Transverse colon (tissue), 4 donors: Measurements from ENCODE around the gene TPCN2.

Experiments used
- POLR2AphosphoS5 ChIP-seq, 3 donors: sonication (generic); formaldehyde crosslinking; IDR thresholded peaks; one replicate each; pipeline ENCODE4 v1.6.1; 2016; ENCODE audit warnings: antibody characterized with exemption in 3 of 3
- TF ChIP-seq, protein P1 (sequence below), 5 experiments: fragments of 200-600 bp in 3 of 5; fragments of 450-650 bp in 2 of 5; sonication (generic) in 3 of 5; IDR thresholded peaks; 1 replicate in 2 of 5; 2 replicates in 3 of 5; pipeline ENCODE4 v1.5.1; 2016 to 2017; ENCODE audit warnings: antibody characterized with exemption in 5 of 5, inconsistent platforms in 3 of 5, mild to moderate bottlenecking in 2 of 5, moderate library complexity in 1 of 5

DNA sequence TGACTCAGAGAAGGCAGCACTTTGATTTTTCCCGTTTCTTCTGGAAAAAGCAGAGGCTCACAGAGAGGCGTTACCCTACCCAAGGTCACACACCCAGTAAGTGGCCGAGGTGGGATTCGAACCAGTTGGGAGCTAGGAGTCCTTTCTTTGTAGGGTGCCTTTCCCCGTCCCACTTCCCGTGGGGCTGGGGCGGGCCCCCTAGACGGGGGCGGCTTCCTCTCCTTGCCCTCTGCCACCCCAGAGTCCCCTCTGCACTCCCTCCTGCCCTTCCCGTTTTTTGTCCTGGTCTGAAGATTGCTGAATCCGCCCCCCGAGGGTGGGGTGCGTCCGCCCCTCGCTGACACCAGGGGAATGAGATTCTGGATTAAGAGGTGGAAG is 747 bp downstream of the TPCN2 start:
- no peak for TF ChIP-seq POLR2AphosphoS5 (IDR thresholded peaks at IDR 0.05)
- TF ChIP-seq, protein P1, sequence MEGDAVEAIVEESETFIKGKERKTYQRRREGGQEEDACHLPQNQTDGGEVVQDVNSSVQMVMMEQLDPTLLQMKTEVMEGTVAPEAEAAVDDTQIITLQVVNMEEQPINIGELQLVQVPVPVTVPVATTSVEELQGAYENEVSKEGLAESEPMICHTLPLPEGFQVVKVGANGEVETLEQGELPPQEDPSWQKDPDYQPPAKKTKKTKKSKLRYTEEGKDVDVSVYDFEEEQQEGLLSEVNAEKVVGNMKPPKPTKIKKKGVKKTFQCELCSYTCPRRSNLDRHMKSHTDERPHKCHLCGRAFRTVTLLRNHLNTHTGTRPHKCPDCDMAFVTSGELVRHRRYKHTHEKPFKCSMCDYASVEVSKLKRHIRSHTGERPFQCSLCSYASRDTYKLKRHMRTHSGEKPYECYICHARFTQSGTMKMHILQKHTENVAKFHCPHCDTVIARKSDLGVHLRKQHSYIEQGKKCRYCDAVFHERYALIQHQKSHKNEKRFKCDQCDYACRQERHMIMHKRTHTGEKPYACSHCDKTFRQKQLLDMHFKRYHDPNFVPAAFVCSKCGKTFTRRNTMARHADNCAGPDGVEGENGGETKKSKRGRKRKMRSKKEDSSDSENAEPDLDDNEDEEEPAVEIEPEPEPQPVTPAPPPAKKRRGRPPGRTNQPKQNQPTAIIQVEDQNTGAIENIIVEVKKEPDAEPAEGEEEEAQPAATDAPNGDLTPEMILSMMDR (IDR thresholded peaks at IDR 0.05): no peak
